Vein endothelial cell (primary cell): ENCODE results near the gene DNALI1. TPM values are rescaled to one million over a fixed set of nuclear protein-coding genes. Genes with fewer than 3 reads are reported as not detected.

Experiments used
- small RNA-seq: library from RNA; depleted of rRNA; stranded (forward); fragments of <200 nt; gene quantifications from one replicate; pipeline ENCODE3, GENCODE V24; 2012
- total RNA-seq: library from RNA; depleted of rRNA; stranded (reverse); fragments of >200 nt; gene quantifications from 2 replicates; pipeline ENCODE4 v1.2.3, GENCODE V29; 2012

DNALI1 gene
- total RNA-seq = 1.5 and 2.3 TPM in 2 replicates

DNA sequence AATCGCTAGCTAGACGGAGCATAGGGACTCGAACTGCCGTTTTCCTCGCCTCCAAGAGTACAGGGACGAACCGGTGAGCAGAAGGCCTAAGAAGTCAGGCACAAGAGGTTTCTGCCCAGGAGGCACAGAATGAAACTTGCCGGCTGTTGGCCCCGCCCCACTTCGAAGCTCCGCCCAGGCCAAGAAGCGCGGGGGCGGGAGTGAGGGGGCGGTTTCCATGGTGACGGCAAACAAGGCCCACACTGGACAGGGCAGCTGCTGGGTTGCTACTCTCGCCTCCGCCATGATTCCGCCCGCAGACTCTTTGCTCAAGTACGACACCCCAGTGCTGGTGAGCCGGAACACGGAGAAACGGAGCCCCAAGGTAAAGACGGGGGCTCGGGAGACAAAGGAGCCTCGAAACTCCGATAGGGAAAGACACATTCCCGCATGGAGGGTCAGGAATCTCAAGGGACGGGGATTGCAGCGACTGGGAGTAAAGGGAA is at the start of gene DNALI1:
DNALI1 (plus strand) TSS at position 229 of the 485 bp plus-strand sequence; CDS start at position 284, 55 bp downstream.

GRCh38 chr1:37514350-37515184 is 42.2 kb upstream of the DNALI1 start, which contains the start of gene MEAF6:
Gene MEAF6 (minus strand): TSS chr1:37514766. CDS start chr1:37514746, 20 bp downstream.

GRCh38 chr1:37553927-37554808 is 2.6 kb upstream of the DNALI1 start, which contains the start of gene SNIP1:
Gene SNIP1 (minus strand): TSS chr1:37554293. CDS start chr1:37554229, 64 bp downstream.

GRCh38 chr1:37595440-37596181 is 38.9 kb downstream of the DNALI1 start, which contains the start of gene GNL2:
Gene GNL2 (minus strand): TSS chr1:37595937. CDS start chr1:37595822, 115 bp downstream.

Small RNAs within 50 kb of the gene (small RNA-seq; reads per million reads assigned to genes)
- gene AL034379.1 = not detected

Other genes starting within 250 kb of the DNALI1 start
- 5.6 and 7.3 TPM in 2 replicates for gene ZC3H12A, start 82.4 kb upstream of the DNALI1 start, total RNA-seq
- gene MEAF6, start 42.2 kb upstream of the DNALI1 start, total RNA-seq = 57.8 and 74.2 TPM in 2 replicates
- gene SNIP1, start 2.6 kb upstream of the DNALI1 start, total RNA-seq = 13.7 and 17.0 TPM in 2 replicates
- gene GNL2, start 39.0 kb downstream of the DNALI1 start, total RNA-seq = 61.4 and 68.1 TPM in 2 replicates
- gene RSPO1, start 78.0 kb downstream of the DNALI1 start, total RNA-seq = not detected in 2 replicates
- gene CDCA8, start 135.6 kb downstream of the DNALI1 start, total RNA-seq = 8.8 and 18.6 TPM in 2 replicates
- gene EPHA10, start 208.2 kb downstream of the DNALI1 start, total RNA-seq = not detected in 2 replicates
- gene MANEAL, start 236.9 kb downstream of the DNALI1 start, total RNA-seq = 1.3 and 2.0 TPM in 2 replicates